ENCODE results near the gene ISX. TPM values are rescaled to one million over a fixed set of nuclear protein-coding genes. Genes with fewer than 3 reads are reported as not detected.

The ISX gene
- total RNA-seq, 1 experiment from 2014 or later, result not detected

DNA sequence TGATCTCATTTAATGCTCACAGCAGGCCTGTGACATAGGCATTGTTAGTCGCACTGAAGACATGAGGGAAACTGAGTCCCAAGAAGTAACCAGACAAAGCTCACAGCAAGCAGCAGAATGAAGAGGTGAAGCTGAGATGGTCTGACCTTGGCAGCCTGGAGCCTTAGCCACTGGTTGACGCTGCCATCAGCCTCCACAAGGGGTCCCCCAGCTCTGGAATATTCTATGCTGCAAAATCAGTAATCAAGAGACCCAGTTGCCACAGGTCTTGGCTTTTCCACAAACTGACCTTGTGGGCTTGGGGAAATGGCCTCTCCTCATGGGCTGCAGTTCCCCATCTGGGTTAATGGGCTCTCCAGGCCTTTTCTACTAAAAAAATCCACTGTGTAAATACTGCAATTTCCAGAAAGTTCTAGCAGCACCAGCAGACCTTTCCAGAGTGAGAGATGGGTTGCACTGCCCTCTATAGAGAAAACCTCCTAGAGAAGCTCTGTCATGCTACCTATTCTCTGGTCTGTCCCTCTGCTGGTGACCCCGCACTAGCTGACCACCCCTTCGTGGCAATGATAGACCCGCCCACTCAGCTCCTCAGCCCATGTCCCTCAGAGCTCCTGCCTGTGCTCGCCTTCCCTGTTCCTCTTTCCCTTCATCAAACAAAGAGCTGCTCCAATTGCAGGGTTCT is 22.6 kb upstream of the ISX start (continued):
- TF ChIP-seq, protein P1, sequence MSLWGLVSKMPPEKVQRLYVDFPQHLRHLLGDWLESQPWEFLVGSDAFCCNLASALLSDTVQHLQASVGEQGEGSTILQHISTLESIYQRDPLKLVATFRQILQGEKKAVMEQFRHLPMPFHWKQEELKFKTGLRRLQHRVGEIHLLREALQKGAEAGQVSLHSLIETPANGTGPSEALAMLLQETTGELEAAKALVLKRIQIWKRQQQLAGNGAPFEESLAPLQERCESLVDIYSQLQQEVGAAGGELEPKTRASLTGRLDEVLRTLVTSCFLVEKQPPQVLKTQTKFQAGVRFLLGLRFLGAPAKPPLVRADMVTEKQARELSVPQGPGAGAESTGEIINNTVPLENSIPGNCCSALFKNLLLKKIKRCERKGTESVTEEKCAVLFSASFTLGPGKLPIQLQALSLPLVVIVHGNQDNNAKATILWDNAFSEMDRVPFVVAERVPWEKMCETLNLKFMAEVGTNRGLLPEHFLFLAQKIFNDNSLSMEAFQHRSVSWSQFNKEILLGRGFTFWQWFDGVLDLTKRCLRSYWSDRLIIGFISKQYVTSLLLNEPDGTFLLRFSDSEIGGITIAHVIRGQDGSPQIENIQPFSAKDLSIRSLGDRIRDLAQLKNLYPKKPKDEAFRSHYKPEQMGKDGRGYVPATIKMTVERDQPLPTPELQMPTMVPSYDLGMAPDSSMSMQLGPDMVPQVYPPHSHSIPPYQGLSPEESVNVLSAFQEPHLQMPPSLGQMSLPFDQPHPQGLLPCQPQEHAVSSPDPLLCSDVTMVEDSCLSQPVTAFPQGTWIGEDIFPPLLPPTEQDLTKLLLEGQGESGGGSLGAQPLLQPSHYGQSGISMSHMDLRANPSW (CRISPR knock-in tag; conservative IDR thresholded peaks at IDR 0.05; ENCODE audit: low read depth), result no peak
- TF ChIP-seq, protein P2, sequence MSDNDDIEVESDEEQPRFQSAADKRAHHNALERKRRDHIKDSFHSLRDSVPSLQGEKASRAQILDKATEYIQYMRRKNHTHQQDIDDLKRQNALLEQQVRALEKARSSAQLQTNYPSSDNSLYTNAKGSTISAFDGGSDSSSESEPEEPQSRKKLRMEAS (CRISPR knock-in tag; IDR thresholded peaks at IDR 0.05), result no peak

- Mint-ChIP-seq H3K9me3 (peaks cover 14% of the 10 kb centered on the region), H3K4me1 (peaks cover 12% of the 10 kb centered on the region), H3K4me3 (no peak overlapping the region), H3K27me3 (ENCODE audit: low read depth) (peaks cover 2% of the 10 kb centered on the region; the same call in 1 of the 2 replicates), H3K36me3 (peaks cover 2% of the 10 kb centered on the region), H3K27ac (no peak overlapping the region)
- POLR2A ChIA-PET, result no interaction called here
- CTCF ChIA-PET, result interaction anchor here (0.5 to 6.2 kb wide), 26 partner anchors 9 to 938 kb away, joined by 3 to 94 read pairs (median 5); no protein-coding TSS in a partner anchor
- no peak for TF ChIP-seq ZNF416 (CRISPR knock-in tag; IDR thresholded peaks at IDR 0.05)
- ATAC-seq (no peak), DNase-seq (ENCODE audit: low spot score) (no peak)
Observed at GRCh38 chr22:35043934-35044319, 22.0 kb upstream of the ISX start.

- H3K4me3 Mint-ChIP-seq, result no peak overlapping the region
- no peak for DNase-seq (ENCODE audit: low spot score)
- CTCF ChIA-PET, result interaction anchor here (0.6 to 6.2 kb wide), 8 partner anchors 8 to 1699 kb away, joined by 3 to 94 read pairs (median 4); no protein-coding TSS in a partner anchor
Observed at GRCh38 chr22:35044607-35045390, 21.2 kb upstream of the ISX start.

More at GRCh38 chr22:35044607-35045390, 21.2 kb upstream of the ISX start:
- POLR2A ChIA-PET, result interaction anchor here (0.5 kb wide), 1 partner anchor 786 kb away, joined by 3 read pairs; no protein-coding TSS in a partner anchor
- Mint-ChIP-seq H3K27me3 (ENCODE audit: low read depth) (peaks cover 7% of the 10 kb centered on the region), H3K36me3 (peaks cover 10% of the 10 kb centered on the region), H3K4me1 (peaks cover 12% of the 10 kb centered on the region), H3K27ac (no peak overlapping the region), H3K9me3 (peaks cover 22% of the 10 kb centered on the region)
- ATAC-seq, result no peak
- TF ChIP-seq NR2C2 (CRISPR knock-in tag; IDR thresholded peaks at IDR 0.05) (no peak), ATF1 (CRISPR knock-in tag; IDR thresholded peaks at IDR 0.05) (no peak), ZNF263 (CRISPR knock-in tag; IDR thresholded peaks at IDR 0.05; ENCODE audit: low read depth) (no peak), ZNF121 (CRISPR knock-in tag; IDR thresholded peaks at IDR 0.05) (no peak), MXD4 (CRISPR knock-in tag; IDR thresholded peaks at IDR 0.05; ENCODE audit: borderline replicate concordance) (no peak), FOXK1 (CRISPR knock-in tag; IDR thresholded peaks at IDR 0.05) (no peak), ZBTB21 (CRISPR knock-in tag; IDR thresholded peaks at IDR 0.05; ENCODE audit: borderline replicate concordance) (no peak), ESRRA (CRISPR knock-in tag; IDR thresholded peaks at IDR 0.05; ENCODE audit: borderline replicate concordance) (no peak), MYBL2 (CRISPR knock-in tag; IDR thresholded peaks at IDR 0.05) (no peak), E2F4 (CRISPR knock-in tag; IDR thresholded peaks at IDR 0.05; ENCODE audit: borderline replicate concordance, low read depth) (no peak), ZBTB43 (CRISPR knock-in tag; IDR thresholded peaks at IDR 0.05) (no peak)
- TF ChIP-seq, protein P3, sequence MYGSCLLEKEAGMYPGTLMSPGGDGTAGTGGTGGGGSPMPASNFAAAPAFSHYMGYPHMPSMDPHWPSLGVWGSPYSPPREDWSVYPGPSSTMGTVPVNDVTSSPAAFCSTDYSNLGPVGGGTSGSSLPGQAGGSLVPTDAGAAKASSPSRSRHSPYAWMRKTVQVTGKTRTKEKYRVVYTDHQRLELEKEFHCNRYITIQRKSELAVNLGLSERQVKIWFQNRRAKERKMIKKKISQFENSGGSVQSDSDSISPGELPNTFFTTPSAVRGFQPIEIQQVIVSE (CRISPR knock-in tag; IDR thresholded peaks at IDR 0.05; ENCODE audit: borderline replicate concordance), result no peak
- TF ChIP-seq, protein P4, sequence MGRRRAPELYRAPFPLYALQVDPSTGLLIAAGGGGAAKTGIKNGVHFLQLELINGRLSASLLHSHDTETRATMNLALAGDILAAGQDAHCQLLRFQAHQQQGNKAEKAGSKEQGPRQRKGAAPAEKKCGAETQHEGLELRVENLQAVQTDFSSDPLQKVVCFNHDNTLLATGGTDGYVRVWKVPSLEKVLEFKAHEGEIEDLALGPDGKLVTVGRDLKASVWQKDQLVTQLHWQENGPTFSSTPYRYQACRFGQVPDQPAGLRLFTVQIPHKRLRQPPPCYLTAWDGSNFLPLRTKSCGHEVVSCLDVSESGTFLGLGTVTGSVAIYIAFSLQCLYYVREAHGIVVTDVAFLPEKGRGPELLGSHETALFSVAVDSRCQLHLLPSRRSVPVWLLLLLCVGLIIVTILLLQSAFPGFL (CRISPR knock-in tag; IDR thresholded peaks at IDR 0.05; ENCODE audit: borderline replicate concordance), result no peak
- TF ChIP-seq, protein P5, sequence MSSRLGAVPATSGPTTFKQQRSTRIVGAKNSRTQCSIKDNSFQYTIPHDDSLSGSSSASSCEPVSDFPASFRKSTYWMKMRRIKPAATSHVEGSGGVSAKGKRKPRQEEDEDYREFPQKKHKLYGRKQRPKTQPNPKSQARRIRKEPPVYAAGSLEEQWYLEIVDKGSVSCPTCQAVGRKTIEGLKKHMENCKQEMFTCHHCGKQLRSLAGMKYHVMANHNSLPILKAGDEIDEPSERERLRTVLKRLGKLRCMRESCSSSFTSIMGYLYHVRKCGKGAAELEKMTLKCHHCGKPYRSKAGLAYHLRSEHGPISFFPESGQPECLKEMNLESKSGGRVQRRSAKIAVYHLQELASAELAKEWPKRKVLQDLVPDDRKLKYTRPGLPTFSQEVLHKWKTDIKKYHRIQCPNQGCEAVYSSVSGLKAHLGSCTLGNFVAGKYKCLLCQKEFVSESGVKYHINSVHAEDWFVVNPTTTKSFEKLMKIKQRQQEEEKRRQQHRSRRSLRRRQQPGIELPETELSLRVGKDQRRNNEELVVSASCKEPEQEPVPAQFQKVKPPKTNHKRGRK (CRISPR knock-in tag; IDR thresholded peaks at IDR 0.05; ENCODE audit: borderline replicate concordance), result no peak
- TF ChIP-seq, protein P6, sequence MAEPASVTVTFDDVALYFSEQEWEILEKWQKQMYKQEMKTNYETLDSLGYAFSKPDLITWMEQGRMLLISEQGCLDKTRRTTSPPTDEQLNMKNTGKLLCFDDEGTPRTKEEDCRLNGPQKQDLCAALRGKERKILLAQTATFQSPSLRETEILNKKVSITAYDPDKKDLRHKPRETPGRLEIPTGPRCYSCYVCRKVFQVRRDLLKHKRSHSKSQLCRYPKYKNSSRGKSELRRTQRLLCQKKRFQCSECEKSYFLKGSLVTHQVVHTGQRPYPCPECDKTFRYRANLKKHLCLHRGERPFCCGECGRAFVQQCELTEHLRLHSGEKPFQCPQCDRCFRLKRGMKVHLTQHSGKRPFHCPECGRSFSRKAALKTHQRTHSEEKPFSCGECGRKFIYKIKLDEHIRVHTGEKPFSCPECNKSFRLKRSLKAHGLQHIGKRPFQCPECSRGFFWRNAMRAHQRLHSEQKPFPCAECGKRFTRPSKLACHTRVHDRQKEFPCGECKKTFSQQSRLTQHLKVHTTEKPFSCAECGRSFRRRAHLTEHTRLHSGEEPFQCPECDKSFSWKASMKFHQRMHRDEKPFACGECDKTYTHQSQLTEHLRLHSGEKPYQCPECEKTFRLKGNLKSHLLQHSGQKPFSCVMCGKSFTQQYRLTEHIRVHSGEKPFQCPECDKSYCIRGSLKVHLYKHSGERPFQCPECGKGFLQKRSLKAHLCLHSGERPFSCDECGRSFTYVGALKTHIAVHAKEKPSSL (CRISPR knock-in tag; conservative IDR thresholded peaks at IDR 0.05), result no peak

Measured in WTC11 (cell line).